SK-N-SH treated with all-trans-retinoic acid at 6 μM for 48 hours (cell line): Measurements from ENCODE around the gene BTK.

Experiments
- ATAC-seq: fragments of 200-7000 bp; cut with Tn5 transposase; 3 replicates; pipeline ENCODE4 v1.9.1; 2020; ENCODE audit warnings: mild to moderate bottlenecking, moderate library complexity
- ARNTL ChIP-seq: fragments of 450-650 bp; formaldehyde crosslinking; IDR thresholded peaks from 2 replicates; pipeline ENCODE4 v1.5.0; 2020; ENCODE audit warnings: low read depth, mild to moderate bottlenecking, moderate library complexity, borderline replicate concordance
- BACH2 ChIP-seq: fragments of 250-450 bp; sonication (Bioruptor Pico); IDR thresholded peaks from 2 replicates; pipeline ENCODE4 v1.9.0; 2021; ENCODE audit warnings: mild to moderate bottlenecking, borderline replicate concordance
- CSDC2 ChIP-seq: fragments of 250-450 bp; sonication (Bioruptor Pico); IDR thresholded peaks from 2 replicates; pipeline ENCODE4 v1.5.0; 2020; ENCODE audit warnings: mild to moderate bottlenecking, moderate library complexity
- ESRRG ChIP-seq: fragments of 250-450 bp; sonication (Bioruptor Pico); IDR thresholded peaks from 2 replicates; pipeline ENCODE4 v1.6.1; 2021; ENCODE audit warnings: mild to moderate bottlenecking
- GLIS3 ChIP-seq: fragments of 250-450 bp; sonication (Bioruptor Pico); IDR thresholded peaks from 2 replicates; pipeline ENCODE4 v1.5.0; 2020; ENCODE audit warnings: mild to moderate bottlenecking, moderate library complexity
- ISL1 ChIP-seq: fragments of 250-450 bp; sonication (Bioruptor Pico); IDR thresholded peaks from 2 replicates; pipeline ENCODE4 v2.1.2; 2022; ENCODE audit warnings: mild to moderate bottlenecking, moderate library complexity
- OSR1 ChIP-seq: fragments of 250-450 bp; sonication (Bioruptor Pico); IDR thresholded peaks from 2 replicates; pipeline ENCODE4 v1.8.0; 2022; ENCODE audit warnings: moderate library complexity, mild to moderate bottlenecking, inconsistent platforms
- PATZ1 ChIP-seq: fragments of 250-450 bp; sonication (Bioruptor Pico); IDR thresholded peaks from 2 replicates; pipeline ENCODE4 v1.8.0; 2020; ENCODE audit warnings: mild to moderate bottlenecking, moderate library complexity, borderline replicate concordance
- PPARA ChIP-seq: fragments of 250-450 bp; sonication (Bioruptor Pico); IDR thresholded peaks from 2 replicates; pipeline ENCODE4 v1.5.0; 2020; ENCODE audit warnings: mild to moderate bottlenecking, borderline replicate concordance
- RARB ChIP-seq: fragments of 250-450 bp; sonication (Bioruptor Pico); IDR thresholded peaks from 2 replicates; pipeline ENCODE4 v1.8.0; 2021; ENCODE audit warnings: mild to moderate bottlenecking, moderate library complexity
- SNAI2 ChIP-seq: fragments of 250-450 bp; sonication (Bioruptor Pico); IDR thresholded peaks from 2 replicates; pipeline ENCODE4 v1.5.0; 2020; ENCODE audit warnings: mild to moderate bottlenecking, moderate library complexity
- TCF4 ChIP-seq: fragments of 250-450 bp; sonication (Bioruptor Pico); IDR thresholded peaks from 2 replicates; pipeline ENCODE4 v1.8.0; 2021; ENCODE audit warnings: mild to moderate bottlenecking, moderate library complexity, borderline replicate concordance
- TOX ChIP-seq: fragments of 250-450 bp; sonication (Bioruptor Pico); IDR thresholded peaks from 2 replicates; pipeline ENCODE4 v1.8.0; 2021; ENCODE audit warnings: mild to moderate bottlenecking, moderate library complexity, borderline replicate concordance
- ZC3H10 ChIP-seq: fragments of 250-450 bp; sonication (Bioruptor Pico); IDR thresholded peaks from 2 replicates; pipeline ENCODE4 v1.5.1; 2021; ENCODE audit warnings: mild to moderate bottlenecking, moderate library complexity
- ZFP3 ChIP-seq: fragments of 250-450 bp; sonication (Bioruptor Pico); IDR thresholded peaks from 2 replicates; pipeline ENCODE4 v1.5.0; 2020; ENCODE audit warnings: mild to moderate bottlenecking, moderate library complexity
- ZFP30 ChIP-seq: fragments of 450-650 bp; formaldehyde crosslinking; IDR thresholded peaks from 2 replicates; pipeline ENCODE4 v1.5.0; 2022; ENCODE audit warnings: mild to moderate bottlenecking, moderate library complexity
- ZNF565 ChIP-seq: fragments of 450-650 bp; formaldehyde crosslinking; conservative IDR thresholded peaks from 2 replicates; pipeline ENCODE4 v1.5.0; 2020; ENCODE audit warnings: low read depth, mild to moderate bottlenecking, moderate library complexity
- ZNF8 ChIP-seq: fragments of 450-650 bp; formaldehyde crosslinking; IDR thresholded peaks from 2 replicates; pipeline ENCODE4 v1.5.0; 2020; ENCODE audit warnings: mild to moderate bottlenecking, moderate library complexity
- TF ChIP-seq, protein P1 (sequence below): fragments of 250-450 bp; sonication (Bioruptor Pico); IDR thresholded peaks from 2 replicates; pipeline ENCODE4 v1.5.1; 2021; ENCODE audit warnings: mild to moderate bottlenecking, moderate library complexity
- TF ChIP-seq, protein P2 (sequence below): fragments of 250-450 bp; sonication (Bioruptor Pico); IDR thresholded peaks from 2 replicates; pipeline ENCODE4 v1.5.0; 2020; ENCODE audit warnings: mild to moderate bottlenecking, moderate library complexity

Gene BTK

GRCh38 chrX:101369687-101370086 lies 16.3 kb downstream of the BTK start (continued):
- TF ChIP-seq PATZ1 (CRISPR knock-in tag), result no peak
- TF ChIP-seq, protein P1, sequence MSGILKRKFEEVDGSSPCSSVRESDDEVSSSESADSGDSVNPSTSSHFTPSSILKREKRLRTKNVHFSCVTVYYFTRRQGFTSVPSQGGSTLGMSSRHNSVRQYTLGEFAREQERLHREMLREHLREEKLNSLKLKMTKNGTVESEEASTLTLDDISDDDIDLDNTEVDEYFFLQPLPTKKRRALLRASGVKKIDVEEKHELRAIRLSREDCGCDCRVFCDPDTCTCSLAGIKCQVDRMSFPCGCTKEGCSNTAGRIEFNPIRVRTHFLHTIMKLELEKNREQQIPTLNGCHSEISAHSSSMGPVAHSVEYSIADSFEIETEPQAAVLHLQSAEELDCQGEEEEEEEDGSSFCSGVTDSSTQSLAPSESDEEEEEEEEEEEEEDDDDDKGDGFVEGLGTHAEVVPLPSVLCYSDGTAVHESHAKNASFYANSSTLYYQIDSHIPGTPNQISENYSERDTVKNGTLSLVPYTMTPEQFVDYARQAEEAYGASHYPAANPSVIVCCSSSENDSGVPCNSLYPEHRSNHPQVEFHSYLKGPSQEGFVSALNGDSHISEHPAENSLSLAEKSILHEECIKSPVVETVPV (CRISPR knock-in tag), result no peak
- TF ChIP-seq ZFP30 (CRISPR knock-in tag), result no peak

DNA sequence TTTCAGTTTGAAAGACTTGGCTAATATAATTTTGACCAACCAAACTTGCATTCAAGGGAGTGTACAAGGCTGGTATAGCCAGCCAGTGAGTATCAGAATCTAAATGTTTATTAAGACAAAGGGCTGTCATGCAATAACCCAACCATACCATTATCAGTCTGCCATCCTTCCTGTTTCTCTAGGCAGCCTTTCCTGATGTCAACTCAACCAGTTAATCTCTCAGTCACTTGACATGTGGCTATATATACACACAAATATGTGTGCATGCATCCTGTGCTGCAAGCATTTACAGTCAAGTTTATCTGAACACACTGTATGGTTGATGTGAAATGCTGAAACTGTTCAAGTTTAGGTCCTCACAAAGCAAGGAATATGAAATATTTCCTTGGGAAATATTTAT lies 17.2 kb downstream of the BTK start:
- TF ChIP-seq PPARA (no peak), ZC3H10 (no peak), CSDC2 (CRISPR knock-in tag) (no peak), RARB (no peak), ARNTL (CRISPR knock-in tag) (no peak), OSR1 (no peak), ISL1 (no peak)
- no peak for ATAC-seq

DNA sequence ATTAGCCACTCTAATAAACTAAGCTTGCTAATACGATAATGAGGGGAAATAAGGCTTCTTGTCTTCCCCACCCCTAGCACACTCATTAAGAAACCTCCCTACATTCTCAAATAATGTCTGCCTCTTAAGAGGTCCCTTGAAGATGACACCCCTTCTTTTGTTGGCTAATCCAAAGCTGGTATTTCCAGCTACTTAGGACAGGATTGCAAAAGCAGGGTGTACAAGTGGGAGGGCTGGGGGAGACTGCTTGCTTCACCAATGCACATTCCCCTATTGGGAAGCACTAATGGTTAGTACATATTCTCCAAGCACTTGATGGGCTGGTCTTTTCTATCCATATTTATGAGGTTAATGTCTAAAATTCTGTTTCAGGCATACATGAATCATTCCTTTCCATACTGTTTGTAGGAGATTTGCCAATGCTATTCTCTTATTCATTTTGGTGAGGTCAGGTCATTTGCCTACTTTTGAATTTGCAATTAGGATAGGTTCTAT lies 20.6 kb downstream of the BTK start:
- no peak for TF ChIP-seq ZFP3
- TF ChIP-seq ISL1, result no peak
- TF ChIP-seq ZNF565 (CRISPR knock-in tag), result no peak
- TF ChIP-seq, protein P2, sequence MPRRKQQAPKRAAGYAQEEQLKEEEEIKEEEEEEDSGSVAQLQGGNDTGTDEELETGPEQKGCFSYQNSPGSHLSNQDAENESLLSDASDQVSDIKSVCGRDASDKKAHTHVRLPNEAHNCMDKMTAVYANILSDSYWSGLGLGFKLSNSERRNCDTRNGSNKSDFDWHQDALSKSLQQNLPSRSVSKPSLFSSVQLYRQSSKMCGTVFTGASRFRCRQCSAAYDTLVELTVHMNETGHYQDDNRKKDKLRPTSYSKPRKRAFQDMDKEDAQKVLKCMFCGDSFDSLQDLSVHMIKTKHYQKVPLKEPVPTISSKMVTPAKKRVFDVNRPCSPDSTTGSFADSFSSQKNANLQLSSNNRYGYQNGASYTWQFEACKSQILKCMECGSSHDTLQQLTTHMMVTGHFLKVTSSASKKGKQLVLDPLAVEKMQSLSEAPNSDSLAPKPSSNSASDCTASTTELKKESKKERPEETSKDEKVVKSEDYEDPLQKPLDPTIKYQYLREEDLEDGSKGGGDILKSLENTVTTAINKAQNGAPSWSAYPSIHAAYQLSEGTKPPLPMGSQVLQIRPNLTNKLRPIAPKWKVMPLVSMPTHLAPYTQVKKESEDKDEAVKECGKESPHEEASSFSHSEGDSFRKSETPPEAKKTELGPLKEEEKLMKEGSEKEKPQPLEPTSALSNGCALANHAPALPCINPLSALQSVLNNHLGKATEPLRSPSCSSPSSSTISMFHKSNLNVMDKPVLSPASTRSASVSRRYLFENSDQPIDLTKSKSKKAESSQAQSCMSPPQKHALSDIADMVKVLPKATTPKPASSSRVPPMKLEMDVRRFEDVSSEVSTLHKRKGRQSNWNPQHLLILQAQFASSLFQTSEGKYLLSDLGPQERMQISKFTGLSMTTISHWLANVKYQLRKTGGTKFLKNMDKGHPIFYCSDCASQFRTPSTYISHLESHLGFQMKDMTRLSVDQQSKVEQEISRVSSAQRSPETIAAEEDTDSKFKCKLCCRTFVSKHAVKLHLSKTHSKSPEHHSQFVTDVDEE (CRISPR knock-in tag), result no peak
- TF ChIP-seq, protein P1 (CRISPR knock-in tag), result no peak
- TF ChIP-seq ZC3H10, result no peak
- no peak for TF ChIP-seq OSR1
- no peak for TF ChIP-seq SNAI2 (CRISPR knock-in tag)
- no peak for TF ChIP-seq PPARA
- TF ChIP-seq TCF4, result no peak
- no peak for TF ChIP-seq ARNTL (CRISPR knock-in tag)
- no peak for TF ChIP-seq BACH2 (CRISPR knock-in tag)
- no peak for TF ChIP-seq TOX (CRISPR knock-in tag)
- no peak for TF ChIP-seq ESRRG (CRISPR knock-in tag)
- no peak for TF ChIP-seq RARB
- TF ChIP-seq GLIS3, result no peak
- no peak for TF ChIP-seq PATZ1 (CRISPR knock-in tag)
- ATAC-seq, result no peak

- no peak for ATAC-seq
- no peak for TF ChIP-seq ZNF8 (CRISPR knock-in tag)
- TF ChIP-seq OSR1, result no peak
Measured at GRCh38 chrX:101362757-101363156, 23.2 kb downstream of the BTK start.
